Renal pelvis (tissue), 4 donors: ENCODE measurements around the gene ZP3. TPM values are rescaled to one million over a fixed set of nuclear protein-coding genes. Genes with fewer than 3 reads are reported as not detected.
"Not testable (repeated sequence)": the region's sequence is repeated elsewhere in the genome, so short reads cannot be mapped to it uniquely, and the experiment has no call there.

ENCODE experiments used
- DNase-seq: peaks from one replicate; pipeline ENCODE4 v3.0.0-alpha.2; 2013
- polyA plus RNA-seq, 3 donors: library from polyadenylated mRNA; unstranded; fragments of 120-200 nt; gene quantifications; one replicate each; pipeline ENCODE4 v1.2.1, GENCODE V29; 2013; ENCODE audit not compliant: insufficient read length in 3 of 3

Gene ZP3
- polyA plus RNA-seq, 3 donors = 3.3 to 11.5 (median 9.4) TPM

DNA sequence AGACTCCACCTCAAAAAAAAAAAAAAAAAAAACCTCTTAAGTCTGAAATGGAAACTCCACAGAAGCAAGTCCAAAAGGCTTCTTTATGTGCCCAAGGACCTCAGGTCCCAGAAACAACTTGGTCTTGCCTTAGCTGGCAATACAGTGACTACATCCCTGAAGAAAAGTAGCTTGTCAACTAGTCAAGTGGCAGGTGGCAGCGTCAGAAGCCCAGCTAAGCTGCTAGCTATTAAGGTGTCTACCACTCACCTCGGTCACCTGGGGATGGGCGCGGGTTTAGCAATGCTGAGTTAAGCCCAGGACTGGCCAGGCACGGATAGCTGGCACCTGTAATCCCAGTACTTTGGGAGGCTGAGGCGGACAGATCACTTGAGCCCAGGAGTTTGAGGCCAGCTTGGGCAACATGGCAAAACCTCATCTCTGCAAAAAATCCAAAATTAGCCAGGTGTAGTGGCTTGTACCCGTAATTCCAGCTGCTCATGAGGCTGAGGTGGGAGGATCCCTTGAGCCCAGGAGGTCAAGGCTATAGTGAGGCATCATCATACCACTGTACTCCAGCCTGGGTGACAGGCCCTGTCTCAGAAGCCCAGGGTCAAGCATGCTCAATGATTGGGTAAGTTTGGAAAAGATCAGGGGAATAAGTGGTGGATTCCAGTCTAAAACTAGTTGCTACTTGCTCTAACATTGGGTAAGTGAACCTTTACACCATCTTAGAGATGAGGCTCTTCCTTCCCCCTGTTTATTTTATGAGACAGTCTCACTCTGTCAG lies 14.6 kb downstream of the ZP3 start:
- not testable (repeated sequence) for DNase-seq

GRCh38 chr7:76440404-76440803 lies 15.7 kb downstream of the ZP3 start:
- not testable (repeated sequence) for DNase-seq

- DNase-seq = not testable (repeated sequence)
Measured at GRCh38 chr7:76441792-76442191, 17.0 kb downstream of the ZP3 start.

DNA sequence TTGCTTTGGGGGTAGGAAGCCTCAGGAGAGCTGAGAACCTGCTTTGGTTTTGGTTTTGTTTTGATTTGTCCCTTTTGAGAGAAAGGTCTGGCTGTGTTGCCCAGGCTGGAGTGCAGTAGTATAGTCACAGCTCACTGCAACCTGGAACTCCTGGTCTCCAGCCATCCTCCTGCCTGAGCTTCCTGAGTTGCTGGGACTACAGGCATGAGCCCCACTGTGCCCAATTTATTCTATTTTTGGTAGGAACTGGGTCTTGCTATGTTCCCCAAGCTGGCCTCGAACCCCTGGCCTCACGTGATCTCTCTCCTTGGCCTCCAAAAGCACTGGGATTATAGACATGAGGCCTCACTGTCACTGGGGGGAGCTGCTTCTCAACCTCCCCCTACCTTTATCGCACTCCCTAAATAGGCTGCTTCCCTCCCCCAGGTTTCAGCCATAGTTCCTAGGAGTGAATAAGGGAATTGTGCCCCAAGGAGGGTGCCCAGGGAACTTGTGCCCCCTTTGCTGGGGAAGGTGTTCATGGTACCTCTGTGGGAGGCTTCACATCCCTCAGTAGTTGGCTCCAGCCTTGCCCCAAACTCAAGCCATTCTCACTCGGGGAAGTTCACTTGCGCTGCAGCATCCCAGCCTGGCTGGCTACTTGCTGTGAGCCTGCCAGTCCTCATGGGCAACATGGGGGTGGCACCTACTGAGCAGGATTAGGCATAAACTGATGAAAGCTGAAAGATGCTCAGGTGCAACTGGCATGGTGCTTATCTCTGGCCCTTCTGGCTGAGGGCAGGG lies 18.1 kb downstream of the ZP3 start:
- DNase-seq = not testable (repeated sequence)

DNA sequence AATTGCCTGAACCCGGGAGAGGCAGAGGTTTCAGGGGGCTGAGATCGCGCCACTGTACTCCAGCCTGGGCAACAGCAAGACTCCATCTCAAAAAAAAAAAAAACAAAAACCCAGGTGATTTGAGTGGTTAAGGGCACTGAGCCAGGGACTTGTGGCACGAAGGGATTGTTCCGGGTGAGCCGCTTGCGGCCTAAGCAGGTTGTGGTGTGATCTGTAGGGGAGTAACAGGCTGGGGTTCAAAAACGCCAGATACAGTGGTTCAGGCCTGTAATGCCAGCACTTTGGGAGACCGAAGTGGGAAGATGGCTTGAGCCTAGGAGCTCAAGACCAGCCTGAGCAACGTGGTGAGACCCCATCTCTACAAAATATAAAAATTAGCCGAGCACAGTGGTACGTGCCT lies 19.1 kb downstream of the ZP3 start:
- not testable (repeated sequence) for DNase-seq

GRCh38 chr7:76445577-76446008 lies 20.8 kb downstream of the ZP3 start:
- DNase-seq = not testable (repeated sequence)

DNA sequence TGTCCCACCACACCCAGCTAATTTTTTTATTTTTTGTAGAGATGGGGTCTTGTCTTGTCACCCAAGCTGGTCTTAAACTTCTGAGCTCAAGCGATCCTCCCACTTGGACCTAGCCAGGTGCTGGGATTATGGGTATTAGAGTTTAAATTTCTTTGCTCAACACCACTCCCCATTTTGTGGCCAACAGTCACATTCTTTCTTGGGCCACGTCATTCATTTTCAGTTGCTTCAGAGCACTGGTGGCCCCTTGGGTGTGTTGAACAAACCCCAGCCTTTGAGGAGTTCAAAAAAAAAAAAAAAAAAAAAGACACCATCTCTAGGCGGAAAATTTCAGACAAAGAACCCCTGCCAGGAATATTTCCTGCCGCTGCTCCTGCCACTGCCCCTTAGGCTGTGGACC lies 32.3 kb downstream of the ZP3 start:
- DNase-seq = not testable (repeated sequence)

- not testable (repeated sequence) for DNase-seq
Measured at GRCh38 chr7:76458504-76458903, 33.8 kb downstream of the ZP3 start.

GRCh38 chr7:76460767-76461166 lies 36.0 kb downstream of the ZP3 start:
- not testable (repeated sequence) for DNase-seq

GRCh38 chr7:76461464-76462101 lies 36.8 kb downstream of the ZP3 start, which contains the start of gene DTX2:
DTX2 (plus strand) TSS chr7:76461709; CDS start chr7:76480510, 18,801 bp downstream.
- DNase-seq = not testable (repeated sequence)

GRCh38 chr7:76462271-76462882 lies 37.6 kb downstream of the ZP3 start:
- not testable (repeated sequence) for DNase-seq

GRCh38 chr7:76464959-76465358 lies 40.2 kb downstream of the ZP3 start:
- not testable (repeated sequence) for DNase-seq

DNA sequence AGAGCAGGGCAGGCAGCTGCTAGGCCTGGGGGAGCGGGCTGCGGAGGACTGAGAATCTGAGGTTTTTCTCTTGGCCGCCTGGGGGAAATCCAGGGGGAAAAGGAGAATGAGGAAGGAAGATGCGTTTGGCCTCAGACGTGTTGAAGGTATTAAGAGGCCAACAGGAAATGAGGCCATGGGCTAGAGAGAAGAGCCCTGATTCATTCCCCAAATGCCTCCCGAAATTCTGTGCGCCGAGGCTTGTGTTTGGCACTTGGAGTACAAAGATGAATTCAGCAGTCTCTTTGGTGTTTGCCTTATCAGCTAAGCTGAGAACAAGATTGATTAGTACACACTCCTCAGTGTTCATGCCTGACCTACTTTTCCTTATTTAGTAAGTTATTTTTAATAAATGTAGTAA lies 41.2 kb downstream of the ZP3 start:
- not testable (repeated sequence) for DNase-seq

DNA sequence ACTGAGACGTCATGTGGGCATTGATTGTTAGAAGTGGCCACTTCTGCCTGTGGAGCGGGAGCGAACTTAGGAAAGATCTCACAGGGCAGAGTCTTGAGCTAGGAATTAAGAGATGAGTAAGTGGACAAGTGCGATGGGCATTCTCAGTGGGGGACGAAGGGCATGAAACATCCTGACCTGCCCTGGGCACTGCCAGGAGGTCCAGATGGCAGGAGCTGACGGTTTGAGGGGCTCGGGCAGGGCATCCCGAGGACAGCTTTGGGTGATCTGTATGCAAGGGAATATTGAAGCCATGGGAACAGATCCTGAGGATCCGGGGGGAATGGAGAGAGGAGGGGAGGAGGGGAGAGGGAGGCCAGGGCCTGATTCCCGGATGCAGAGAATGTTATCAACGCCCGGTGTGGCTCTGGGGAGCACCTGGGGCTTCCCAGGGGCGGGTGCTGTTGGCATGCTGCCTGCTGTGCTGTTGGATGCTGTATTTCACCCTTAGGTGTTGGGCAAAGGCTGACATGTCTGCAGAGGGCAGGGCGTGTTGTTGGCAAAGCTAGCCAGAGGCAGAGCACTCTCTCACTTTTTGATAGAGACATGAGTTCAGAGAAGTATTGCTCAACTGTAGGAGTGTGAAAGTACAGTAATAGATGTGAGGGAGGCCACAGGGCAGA lies 43.1 kb downstream of the ZP3 start:
- DNase-seq = not testable (repeated sequence)

DNA sequence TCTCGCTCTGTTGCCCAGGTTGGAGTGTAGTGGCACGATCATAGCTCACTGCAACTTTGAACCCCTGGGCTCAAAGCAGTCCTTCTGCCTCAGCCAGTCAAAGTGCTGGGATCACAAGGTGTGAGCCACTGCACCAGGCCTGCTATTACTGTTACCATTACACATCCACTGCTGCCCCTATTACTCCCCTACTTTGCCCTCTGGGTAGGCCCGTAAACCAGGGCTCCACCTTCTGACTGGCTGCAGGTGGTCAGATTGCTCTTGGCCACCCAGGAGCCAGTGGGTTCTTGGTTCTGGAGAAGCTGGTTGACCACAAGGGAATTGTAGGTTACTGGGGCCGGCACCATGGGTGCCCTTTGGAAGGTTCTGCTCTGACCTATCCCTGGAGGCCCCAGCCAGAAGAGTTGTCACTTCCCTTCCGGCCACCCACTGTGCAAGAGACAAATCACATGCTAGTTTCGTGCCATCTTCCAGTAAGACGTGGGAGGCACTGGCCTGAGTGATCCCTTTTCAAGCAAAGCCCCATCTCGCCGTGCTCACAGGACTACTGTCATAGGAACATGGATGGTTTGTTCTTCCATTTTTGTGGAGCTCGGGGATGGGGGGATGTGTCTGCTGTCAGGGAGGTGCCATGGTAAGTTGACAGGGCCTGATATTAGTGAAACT lies 46.9 kb downstream of the ZP3 start:
- not testable (repeated sequence) for DNase-seq

DNA sequence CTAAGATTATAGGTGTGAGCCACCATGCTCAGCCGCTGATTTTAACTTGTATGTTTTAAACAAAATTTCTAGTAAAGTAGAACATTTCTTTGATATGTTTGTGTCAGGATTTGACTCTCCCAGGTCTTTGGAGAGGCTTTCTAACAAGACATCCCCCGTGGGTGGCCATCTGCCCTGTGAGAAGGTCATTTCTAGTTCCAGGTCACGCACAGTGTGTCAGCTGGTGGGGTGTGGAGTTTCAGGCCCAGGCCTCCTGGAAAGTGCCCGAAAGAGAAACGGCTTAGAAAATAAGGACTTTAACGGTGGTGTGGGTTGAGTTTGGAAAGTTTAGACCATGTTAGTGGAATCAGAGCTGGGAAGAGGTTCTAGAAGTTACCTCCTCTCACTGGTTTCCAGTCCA lies 48.3 kb downstream of the ZP3 start:
- DNase-seq = not testable (repeated sequence)

GRCh38 chr7:76476280-76476679 lies 51.5 kb downstream of the ZP3 start:
- not testable (repeated sequence) for DNase-seq

GRCh38 chr7:76476742-76477474 lies 52.2 kb downstream of the ZP3 start:
- DNase-seq = not testable (repeated sequence)

DNA sequence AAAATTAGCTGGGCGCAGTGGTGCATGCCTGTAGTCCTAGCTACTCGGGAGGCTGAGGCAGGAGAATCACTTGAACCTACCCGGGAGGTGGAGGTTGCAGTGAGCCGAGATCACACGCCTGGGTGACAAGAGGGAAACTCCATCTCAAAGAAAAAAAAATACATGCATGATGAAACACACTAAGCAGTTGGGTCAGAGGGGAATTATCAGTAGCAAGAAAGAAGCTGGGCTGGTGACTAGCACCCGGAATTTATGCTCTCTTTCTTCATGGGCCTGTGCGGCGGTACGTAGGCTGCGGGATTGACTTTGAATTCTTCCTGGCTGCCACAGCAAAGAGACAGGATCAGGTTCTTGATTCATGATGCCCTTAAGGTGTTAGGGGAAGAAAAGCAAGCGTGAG lies 54.9 kb downstream of the ZP3 start:
- DNase-seq = not testable (repeated sequence)
